ENCODE results near the gene WBP11.
"Not testable (repeated sequence)": the region's sequence is repeated elsewhere in the genome, so short reads cannot be mapped to it uniquely, and the experiment has no call there.

WBP11 gene

GRCh38 chr12:14741942-14742341 is 61.3 kb downstream of the WBP11 start:
- Histone ChIP-seq H3K27ac (no peak overlapping the region), H3K4me3 (no peak overlapping the region)

DNA sequence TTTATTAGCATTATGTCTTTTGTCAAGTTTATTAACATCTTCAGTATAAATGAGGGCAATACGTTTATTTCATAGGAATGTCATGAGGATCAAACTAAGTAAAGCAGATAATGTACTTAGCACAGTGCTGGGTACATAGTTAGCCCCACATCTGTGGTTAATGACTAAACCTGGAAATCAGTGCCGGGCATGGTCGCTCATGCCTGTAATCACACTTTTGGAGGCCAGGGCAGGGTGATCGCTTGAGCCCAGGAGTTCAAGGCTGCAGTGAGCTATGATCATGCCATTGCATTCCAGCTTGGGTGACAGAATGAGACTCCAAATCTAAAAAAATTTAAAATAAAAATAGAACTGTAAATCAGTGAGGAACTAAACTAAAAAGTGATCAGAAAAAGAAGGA is 62.1 kb downstream of the WBP11 start:
- no peak overlapping the region for H3K27ac ChIP-seq
- H3K4me3 ChIP-seq, result no peak overlapping the region

DNA sequence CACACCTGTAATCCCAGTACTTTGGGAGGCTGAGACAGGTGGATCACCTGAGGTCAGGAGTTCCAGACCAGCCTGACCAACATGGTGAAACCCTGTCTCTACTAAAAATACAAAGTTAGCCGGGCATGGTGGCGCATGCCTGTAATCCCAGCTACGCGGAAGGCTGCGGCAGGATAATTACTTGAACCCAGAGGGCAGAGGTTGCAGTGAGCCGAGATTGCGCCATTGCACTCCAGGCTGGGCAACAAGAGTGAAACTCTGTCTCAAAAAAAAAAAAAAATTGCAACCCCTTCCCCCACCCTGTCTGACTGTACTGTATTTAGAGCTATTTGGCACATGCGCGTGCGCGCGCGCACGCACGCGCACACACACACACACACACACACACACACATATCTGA is 66.8 kb downstream of the WBP11 start:
- not testable (repeated sequence) for H3K4me3 ChIP-seq, H3K27ac ChIP-seq

Data from skin epidermis (tissue), 12 donors.